Limb (tissue), 2 donors: ENCODE measurements around the gene GHRH.

ENCODE experiments used
- DNase-seq, 2 donors: peaks; one replicate each; pipeline ENCODE4 v3.0.0-alpha.2; 2016; ENCODE audit errors: extremely low spot score in 2 of 2

GHRH gene

DNA sequence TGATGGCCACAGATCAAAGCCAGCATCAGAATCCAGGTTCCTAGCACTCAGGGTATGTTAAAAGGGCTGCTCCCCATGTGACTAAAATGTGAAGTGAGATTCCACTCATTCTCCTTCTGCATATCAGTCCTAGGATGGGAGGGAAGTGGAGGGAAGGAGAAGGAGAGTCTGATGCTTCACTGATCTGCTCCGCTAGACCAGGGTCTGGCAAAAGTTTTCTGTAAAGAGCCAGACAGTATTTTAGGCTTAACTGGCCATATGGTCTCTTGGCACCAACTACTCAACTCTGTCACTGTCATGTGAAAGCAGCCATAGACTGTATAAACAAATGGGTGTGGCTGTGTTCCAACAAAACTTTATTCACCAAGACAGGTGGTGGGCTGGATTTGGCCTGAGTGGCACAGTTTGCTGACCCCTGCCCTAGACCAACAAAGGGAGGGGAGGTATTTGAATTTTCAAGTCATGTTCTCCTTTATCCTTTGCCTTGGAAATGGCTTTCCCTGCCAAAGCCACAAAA, 22.6 kb downstream of the GHRH start:
- peak in 1 of 2 donors; percentile 71 for DNase-seq

DNA sequence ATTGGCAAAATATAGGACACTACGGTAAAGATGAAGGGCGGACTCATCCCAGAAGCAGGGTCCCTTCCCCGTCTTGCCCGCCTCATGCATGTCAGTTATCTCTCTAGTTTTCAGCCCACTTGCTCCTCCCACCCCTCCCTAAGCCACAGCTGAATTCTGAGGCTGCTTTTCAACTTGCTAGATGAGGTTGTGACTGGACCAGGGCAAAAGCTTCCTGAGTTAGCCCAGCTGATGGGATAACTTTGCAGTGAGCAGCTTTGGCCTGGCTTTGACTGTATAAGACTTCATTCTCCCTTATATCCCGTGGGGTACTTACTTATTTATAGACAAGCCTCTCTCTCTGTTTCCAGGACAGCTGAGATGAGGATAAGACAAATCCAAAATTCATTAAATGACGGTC, 23.2 kb downstream of the GHRH start:
- DNase-seq = no peak

DNA sequence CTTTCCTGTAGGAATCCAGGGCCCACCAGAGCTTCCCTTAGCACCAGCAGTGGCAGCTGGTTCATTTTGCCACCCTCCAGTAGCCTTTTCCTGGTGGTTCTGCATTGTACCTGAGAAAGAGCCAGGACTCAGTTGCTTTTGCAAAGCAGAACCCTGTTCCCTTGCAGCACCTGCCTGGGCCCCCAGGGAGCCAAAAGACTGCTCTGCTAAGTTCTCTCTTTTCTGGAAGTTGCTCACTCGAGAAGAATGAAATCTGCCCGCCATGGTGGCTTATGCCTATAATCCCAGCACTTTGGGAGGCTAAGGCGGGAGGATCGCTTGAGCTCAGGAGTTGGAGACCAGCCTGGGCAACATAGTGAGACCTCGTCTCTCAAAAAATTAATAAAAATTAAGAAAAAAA, 24.0 kb downstream of the GHRH start:
- DNase-seq = no peak

DNA sequence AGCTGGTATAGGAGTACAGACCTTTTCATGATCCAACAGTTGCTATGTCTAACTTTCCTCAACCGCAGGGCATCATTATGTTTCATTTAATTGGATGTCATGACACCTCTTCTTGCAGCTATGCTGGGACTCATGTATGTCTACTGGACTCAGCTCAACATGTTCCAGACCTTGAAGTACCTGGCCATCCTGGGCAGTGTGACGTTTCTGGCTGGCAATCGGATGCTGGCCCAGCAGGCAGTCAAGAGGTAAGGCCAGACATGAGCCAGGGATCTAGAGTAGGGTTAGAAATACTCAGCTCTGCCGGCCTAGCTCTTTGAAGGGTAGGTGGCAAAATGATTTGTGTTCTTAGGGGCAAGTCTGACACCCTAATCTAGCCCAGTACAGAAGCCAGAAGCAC, 25.2 kb downstream of the GHRH start:
- no peak for DNase-seq

DNA sequence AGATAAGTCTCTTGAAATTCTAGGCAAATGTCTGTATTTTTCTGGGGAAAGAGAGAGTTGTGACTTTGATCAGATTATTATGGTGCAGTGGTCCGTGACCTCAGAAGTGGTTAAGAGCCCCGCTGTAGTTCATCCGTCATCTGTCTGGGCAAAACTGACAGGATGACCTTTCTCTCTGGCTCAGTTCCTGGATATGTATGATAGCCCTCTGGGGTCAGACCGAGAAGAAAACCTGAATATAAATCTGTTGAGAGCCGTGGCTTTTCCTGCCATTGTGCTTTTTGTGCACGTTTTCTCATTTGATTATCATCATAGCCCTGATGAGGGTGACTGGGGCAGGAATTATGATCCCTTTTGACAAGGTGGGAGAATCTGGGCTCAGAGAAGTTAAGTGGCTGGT, 26.5 kb downstream of the GHRH start:
- DNase-seq = no peak

DNA sequence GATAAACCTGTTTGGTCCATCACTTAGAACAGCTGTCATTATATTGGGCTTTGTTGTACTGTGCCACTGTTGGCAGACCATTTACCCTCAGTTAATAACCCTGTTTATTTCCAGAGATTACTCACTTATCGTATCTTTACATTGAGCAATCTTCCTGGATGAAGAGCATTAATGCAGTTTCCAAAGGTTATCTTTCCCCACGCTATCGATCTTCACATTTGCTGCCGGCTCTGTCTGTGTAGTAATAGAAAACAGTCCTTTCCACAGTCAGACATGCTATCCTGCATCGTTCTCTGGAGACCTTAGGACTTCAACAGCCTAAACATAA, 27.4 kb downstream of the GHRH start:
- no peak for DNase-seq

DNA sequence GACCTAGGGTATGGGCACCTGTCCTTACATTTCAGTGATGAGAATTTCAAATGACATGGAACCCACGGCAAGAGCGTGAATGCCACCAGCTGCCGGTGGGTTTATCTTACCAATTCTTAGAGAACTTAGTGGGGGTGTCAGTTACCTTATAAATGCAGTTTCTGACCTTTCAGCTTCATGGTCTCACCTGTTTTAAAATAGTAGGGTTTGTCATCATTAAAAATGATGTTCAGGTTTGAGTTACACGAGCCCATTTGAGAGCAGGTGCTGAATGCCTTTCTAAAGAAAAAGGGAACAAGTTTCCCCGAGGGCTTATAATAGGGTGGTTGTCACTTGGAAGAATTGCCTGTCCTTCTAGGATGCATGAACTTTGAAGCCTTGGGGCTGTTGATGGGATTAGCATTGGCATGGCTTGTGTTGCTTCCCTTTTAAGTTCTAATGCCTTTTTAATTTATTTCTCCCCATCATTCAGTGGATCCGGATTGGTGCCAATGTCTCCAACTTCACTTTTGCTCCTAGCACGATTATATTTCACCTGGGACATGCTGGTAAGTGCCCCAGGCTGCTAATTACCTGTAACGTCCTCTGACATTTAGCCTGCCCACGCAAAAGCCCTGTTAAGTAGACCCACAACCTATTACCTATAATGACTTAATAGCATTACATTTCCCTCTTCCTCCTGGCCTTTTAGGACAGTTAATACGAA, 27.9 kb downstream of the GHRH start:
- no peak for DNase-seq

DNA sequence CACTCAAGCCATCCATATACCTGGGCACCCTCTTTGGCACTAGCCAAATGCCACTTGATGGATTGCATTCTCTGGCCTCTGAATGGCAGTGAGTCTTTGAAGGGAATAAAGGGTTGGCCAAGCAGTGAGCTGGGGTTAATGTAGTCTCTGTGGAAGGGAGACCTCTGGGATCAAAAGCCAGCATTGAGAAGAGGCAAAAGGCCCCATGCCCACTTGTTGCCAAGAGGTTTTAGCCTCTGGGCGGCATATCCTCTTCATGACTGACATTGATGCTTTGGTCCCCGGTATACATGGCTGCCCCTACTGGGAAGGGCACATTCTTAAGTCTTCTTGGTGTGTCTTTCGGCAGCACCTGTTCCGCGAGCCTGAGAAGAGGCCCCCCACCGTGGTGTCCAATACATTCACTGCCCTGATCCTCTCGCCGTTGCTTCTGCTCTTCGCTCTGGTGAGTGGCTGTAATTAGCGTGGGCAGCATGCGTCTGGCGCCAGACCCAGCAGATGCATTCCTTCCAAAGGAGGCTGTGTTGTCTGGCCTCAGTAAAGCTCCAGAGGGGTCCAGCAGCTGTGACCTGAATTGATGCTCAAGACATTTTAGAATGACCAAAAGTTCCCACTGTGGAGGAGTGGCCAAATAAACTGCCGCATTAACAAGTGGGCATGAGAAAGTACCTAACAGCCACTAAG, 29.5 kb downstream of the GHRH start:
- DNase-seq = peak; percentile 11 to 53

DNA sequence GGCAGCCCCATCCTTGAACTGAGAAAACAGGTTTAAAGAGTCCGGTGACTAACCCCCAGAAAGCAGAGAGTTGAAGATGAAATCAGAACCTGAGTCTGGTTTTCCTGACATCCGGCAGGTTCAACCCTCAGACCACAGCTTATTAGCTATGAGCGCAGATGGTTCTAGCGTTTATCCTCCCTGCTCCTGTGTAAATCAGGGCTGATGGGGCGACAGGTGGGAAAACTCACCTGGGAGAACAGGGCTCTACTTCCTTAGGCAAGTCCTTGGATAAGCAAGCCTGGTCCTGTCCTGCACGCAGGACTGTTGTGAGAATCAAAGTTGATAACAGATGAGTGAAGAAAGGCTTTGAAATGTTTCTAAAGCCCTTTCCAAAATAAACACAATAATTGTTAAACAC, 31.4 kb downstream of the GHRH start:
- no peak for DNase-seq

DNA sequence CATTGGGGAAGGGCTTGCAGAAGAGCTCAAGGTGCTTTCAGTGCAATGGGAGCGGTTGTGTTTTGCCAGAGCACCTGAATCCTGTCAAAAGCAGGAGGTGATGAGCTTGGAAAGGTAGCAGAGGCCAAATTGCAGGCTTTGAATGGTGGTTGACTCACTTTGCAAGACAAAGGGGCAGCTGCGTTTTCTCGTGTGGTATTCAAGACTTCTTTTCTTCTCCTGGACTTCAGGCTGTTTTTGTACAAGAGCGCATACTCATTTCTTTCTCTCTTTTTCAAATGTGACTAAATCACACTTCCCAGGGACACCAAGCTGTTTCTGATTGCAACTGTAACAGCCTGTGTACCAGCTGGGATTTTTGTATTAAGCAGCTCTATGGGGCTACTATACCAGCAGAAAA, 32.3 kb downstream of the GHRH start:
- no peak for DNase-seq

DNA sequence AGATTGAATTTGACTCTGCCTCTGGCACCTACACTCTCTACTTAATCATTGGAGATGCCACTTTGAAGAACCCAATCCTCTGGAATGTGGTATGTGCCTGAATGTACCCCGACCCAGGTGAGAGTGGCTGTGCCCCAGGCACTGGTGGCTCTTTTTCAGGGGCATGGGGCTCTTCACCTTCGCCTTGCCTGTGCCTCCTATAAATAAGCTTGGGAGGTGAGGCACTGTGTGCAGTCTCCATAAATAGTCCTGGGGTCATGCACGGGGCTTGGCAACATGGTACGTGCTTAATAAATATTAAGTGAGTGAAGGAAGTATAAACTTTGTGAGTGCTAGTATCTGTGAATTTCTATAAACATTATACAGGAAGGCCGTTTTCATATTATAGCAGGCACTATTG, 33.0 kb downstream of the GHRH start:
- no peak for DNase-seq

DNA sequence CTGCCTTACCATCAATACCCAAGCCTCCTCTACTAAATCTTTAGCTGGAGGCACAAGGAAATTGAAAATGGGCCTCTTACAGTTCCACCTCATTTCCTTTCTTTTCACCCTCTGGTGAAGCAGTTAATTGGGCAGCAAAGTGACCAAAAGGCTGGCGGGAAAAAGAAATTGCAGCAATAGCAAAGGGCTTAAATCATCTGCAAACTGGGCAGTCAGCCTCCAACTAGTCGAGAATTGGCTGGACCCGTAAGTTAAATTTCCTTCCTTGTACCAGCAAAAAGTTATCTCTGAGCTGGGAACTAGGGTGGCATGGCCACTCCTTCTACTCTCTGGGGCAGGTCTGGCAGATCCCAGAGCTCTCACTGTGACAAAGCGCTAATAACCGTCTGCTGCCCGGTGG, 33.5 kb downstream of the GHRH start:
- DNase-seq = no peak

DNA sequence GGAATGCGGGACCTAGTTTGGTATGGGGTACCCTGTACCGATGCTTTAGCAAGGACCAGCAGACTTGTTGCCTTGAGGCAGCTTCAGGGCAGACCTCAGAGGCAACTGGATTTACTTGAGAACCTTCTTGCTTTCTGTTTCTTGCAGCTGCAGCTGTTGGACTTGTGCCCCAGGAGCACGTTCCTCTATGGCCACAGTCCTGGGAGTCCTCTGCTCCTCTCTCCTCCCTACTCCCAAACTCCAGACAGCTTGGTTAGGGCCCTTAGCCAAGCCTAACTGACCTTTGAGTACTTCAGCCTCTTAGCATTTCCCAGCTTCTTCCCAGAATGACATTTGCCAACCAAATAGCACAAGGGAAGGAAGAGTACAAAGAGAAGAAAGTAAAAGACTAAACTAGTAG, 34.7 kb downstream of the GHRH start:
- DNase-seq = no peak

DNA sequence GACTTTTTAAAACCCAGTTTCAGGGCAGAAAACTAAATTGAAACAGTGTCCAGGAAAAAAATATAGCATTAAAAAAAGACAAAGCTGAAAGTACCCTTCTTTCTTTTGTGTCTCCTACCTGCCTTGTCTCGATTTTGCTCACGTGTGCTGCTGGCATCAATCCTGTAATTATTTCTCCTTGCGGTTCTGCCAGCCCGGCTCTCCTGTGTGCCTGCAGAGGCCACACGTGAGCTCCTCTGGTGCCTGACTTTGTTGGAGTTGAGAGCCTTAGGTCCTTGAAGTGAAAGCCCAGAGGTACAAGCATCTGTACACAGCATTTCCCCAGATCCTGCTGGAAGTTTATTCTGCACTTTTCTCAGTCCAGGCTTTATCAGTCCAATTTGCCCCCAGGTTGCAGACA, 36.5 kb downstream of the GHRH start:
- no peak for DNase-seq

DNA sequence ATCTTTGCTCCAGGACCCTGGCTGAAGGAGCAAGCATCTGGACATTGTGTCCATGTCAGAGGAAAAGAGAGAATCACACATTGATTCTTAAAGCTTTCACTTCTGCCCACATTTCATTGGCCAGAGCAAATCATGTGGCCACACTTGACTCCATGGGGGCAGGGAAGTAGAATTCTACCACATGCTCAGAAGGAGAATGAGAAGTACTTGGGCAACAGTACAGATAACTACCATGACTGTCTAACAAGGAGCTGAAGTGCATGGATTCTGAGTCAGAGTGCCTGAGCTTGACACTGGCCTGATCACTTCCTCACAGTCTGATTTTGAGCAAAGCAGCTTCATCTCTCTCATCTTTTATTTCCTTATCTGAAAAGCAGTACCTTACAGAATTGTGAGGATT, 38.6 kb downstream of the GHRH start:
- no peak for DNase-seq

DNA sequence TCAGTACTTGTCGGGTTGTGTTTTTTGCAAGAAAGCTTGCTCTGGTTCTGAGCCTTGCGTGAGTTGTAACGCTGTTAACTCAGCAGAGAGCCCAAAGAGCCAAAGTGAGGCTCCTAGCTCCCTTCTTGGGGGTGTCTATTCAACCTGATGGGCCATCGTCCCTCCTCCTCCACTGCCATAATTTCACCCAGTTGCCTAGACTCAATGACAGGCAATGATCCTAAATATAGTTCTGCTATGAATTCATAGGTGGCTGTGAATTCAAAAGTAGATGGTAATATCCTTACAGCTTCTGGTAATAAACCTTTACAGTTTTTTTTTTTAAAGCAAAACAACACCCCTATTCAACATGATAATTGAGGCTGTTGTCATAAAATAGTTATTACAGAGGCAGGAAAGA, 39.5 kb downstream of the GHRH start:
- DNase-seq = no peak

DNA sequence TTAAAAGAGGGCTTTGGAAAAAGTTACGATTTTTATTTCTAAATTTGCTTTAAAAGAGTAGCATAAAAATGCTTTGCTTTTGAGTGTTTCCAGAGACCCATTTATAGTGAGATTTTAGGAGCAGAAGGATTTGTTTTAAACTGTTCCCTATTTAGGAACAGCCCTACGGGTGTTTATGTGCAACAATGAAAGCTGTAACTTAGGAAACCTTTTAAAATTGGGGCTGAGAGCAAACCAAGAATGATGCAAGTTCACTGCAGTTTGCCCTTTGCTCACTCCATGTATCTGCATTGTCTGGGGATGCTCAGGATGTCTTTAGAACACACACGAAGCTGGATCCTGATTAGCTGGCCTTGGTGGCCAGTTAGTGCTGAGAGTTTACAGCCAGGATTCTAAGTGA, 40.9 kb downstream of the GHRH start:
- no peak for DNase-seq

DNA sequence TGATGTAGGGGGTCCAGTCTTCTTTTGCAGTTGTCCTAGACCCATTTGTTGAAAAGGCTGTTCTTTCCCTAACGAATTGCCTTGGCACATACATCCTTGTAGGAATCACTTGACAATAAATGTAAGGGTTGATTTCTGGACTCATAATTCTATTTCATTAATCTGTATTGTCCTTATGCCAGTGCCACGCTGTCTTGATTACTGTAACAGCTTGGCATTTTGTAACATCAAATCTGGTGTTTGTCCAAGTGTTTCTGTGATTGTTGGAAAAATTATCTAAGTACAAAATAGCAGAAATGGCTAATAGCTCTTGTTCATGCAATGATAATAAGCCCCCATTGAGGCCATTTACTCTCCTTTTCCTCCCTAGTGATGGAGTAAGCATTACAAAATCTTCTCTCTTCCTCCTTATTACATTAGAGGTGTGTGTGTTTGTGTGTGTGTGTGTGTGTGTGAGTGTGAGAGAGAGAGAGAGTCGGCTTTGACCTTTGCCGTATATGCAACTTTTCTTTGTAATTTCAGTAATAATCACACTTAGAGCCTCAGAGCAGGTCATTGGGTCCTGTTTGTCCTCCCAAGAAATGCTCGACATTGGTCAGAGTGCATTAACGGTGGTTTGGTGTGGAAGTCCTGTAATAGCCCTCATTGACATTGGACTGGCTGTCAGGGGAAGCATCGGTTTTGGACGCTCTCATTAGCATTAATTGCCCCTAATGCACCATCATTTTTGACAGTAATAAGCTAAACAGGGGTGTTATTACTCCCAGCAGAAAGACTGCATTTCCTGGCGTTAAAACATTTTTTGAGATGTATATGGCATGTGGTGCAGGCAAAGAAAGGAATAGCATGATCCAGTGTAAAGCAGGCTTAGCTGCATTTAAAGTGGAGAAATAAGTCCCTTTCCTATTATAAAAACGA, 41.6 kb downstream of the GHRH start:
- no peak for DNase-seq

DNA sequence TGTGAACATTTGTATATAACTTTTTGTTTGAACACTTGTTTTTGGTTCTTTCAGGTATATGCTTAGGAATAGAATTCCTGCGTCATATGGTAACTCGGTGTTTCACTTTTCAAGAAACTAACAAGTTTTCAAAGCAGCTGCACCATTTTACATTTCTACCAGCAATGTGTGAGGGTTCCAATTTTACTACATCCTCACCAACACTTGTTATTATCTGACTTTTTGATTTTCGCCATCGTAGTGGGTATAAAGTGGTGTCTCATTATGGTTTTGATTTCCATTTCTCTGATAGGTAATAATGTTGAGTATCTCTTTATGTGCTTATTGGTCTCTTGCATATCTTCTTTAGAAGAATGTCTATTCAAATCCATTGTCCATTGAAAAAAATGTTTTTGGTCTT, 42.6 kb downstream of the GHRH start:
- DNase-seq = no peak

DNA sequence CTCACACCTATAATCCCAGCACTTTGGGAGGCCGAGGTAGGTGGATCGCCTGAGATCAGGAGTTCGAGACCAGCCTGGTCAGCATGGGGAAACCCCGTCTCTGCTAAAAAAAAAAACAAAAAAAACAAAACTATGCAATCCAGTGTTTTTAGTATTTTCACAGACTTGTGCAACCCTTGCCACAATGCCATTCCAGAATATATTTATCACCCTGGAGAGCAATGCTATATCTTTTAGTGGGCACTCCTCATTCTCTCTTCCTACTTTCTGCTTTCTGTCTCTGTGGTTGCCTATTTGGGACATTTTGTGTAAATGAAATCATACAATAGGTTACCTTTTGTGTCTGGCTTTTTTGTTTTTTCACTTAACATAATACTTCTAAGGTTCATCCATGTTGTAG, 43.2 kb downstream of the GHRH start:
- DNase-seq = no peak

DNA sequence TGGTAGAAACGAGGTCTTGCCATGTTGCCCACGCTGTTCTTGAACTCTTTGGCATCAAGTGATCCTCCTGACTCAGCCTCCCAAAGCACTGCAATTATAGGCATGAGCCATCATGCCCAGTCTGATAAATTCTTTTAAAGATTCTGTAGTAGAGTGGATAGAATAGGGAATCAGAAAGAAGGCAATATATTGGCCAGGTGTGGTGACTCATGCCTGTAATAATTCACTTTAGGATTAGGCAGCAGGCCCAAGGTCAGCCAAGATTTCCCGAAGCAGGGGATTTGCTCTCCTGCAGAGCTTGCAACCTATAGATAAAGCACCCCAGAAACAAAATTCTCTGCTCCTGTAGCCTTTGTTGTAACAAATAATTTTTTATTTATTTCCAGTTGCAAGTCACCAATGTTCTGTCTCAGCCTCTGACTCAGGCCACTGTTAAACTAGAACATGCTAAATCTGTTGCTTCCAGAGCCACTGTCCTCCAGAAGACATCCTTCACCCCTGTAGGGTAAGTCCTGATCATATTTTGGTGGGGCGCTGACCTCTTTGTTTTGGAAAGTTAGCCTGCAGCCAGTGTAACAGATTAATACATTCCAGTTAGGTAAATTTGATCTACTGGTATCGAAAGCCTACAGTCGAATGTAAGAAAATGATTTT, 51.8 kb downstream of the GHRH start:
- DNase-seq = no peak

DNA sequence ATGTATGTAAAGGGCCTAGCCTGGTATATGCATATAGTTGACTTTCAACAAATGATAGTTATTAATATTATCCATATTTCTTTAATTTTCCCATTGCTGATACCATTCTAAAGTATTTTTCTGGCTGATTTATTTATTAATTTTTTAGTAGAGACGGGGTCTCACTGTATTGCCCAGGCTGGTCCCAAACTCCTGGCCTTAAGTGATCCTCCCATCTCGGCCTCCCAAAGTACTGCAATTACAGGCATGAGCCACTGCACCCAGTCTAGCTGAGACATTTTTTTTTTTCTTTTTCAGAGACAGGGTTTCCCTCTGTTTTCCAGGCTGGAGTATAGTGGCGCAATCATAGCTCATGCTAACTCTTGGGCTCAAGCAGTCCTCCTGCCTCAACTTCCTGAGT, 52.4 kb downstream of the GHRH start:
- no peak for DNase-seq
